ENCODE measurements around the gene RPS6KA1.

Gene RPS6KA1

GRCh38 chr1:26500488-26501175 is 28.9 kb upstream of the RPS6KA1 start:
- TF ChIP-seq REST (IDR thresholded peaks at IDR 0.05; ENCODE audit: insufficient read depth in 1 of 2, low read depth in 2 of 2, low read length in 2 of 2) (no peak), POLR2AphosphoS5 (IDR thresholded peaks at IDR 0.05; ENCODE audit: low read depth, low read length) (no peak; the same call in 1 of the 2 replicates), SIN3A (IDR thresholded peaks at IDR 0.05; ENCODE audit: borderline replicate concordance, insufficient read depth, low read length) (no peak), FOXP2 (optimal IDR thresholded peaks at IDR 0.05; ENCODE audit: borderline replicate concordance, extremely low read depth, extremely low read length, insufficient read depth) (no peak), TAF1 (IDR thresholded peaks at IDR 0.05; ENCODE audit: borderline replicate concordance, insufficient read depth, low read length) (no peak)

GRCh38 chr1:26516987-26517765 is 12.4 kb upstream of the RPS6KA1 start:
- TF ChIP-seq TAF1 (IDR thresholded peaks at IDR 0.05; ENCODE audit: borderline replicate concordance, insufficient read depth, low read length), result no peak

- no peak for TF ChIP-seq FOXP2 (optimal IDR thresholded peaks at IDR 0.05; ENCODE audit: borderline replicate concordance, extremely low read depth, extremely low read length, insufficient read depth)
- no peak for TF ChIP-seq SIN3A (IDR thresholded peaks at IDR 0.05; ENCODE audit: borderline replicate concordance, insufficient read depth, low read length)
- TF ChIP-seq TAF1 (IDR thresholded peaks at IDR 0.05; ENCODE audit: borderline replicate concordance, insufficient read depth, low read length), result no peak
- no peak for TF ChIP-seq POLR2AphosphoS5 (IDR thresholded peaks at IDR 0.05; ENCODE audit: low read depth, low read length)
- TF ChIP-seq REST (IDR thresholded peaks at IDR 0.05; ENCODE audit: insufficient read depth in 1 of 2, low read depth in 2 of 2, low read length in 2 of 2), result no peak
Measured at GRCh38 chr1:26517766-26518049, 11.9 kb upstream of the RPS6KA1 start.

- TF ChIP-seq TAF1 (IDR thresholded peaks at IDR 0.05; ENCODE audit: borderline replicate concordance, insufficient read depth, low read length) (no peak), SIN3A (IDR thresholded peaks at IDR 0.05; ENCODE audit: borderline replicate concordance, insufficient read depth, low read length) (no peak), POLR2AphosphoS5 (IDR thresholded peaks at IDR 0.05; ENCODE audit: low read depth, low read length) (no peak), FOXP2 (optimal IDR thresholded peaks at IDR 0.05; ENCODE audit: borderline replicate concordance, extremely low read depth, extremely low read length, insufficient read depth) (no peak), REST (IDR thresholded peaks at IDR 0.05; ENCODE audit: insufficient read depth in 1 of 2, low read depth in 2 of 2, low read length in 2 of 2) (no peak)
Measured at GRCh38 chr1:26518355-26518754, 11.2 kb upstream of the RPS6KA1 start.

GRCh38 chr1:26520339-26520738 is 9.2 kb upstream of the RPS6KA1 start:
- no peak for TF ChIP-seq TAF1 (IDR thresholded peaks at IDR 0.05; ENCODE audit: borderline replicate concordance, insufficient read depth, low read length)
- TF ChIP-seq SIN3A (IDR thresholded peaks at IDR 0.05; ENCODE audit: borderline replicate concordance, insufficient read depth, low read length), result no peak
- TF ChIP-seq FOXP2 (optimal IDR thresholded peaks at IDR 0.05; ENCODE audit: borderline replicate concordance, extremely low read depth, extremely low read length, insufficient read depth), result no peak
- no peak for TF ChIP-seq REST (IDR thresholded peaks at IDR 0.05; ENCODE audit: insufficient read depth in 1 of 2, low read depth in 2 of 2, low read length in 2 of 2)
- no peak for TF ChIP-seq POLR2AphosphoS5 (IDR thresholded peaks at IDR 0.05; ENCODE audit: low read depth, low read length)
